ENCODE data around the gene RADIL. TPM values are rescaled to one million over a fixed set of nuclear protein-coding genes. Genes with fewer than 3 reads are reported as not detected.
A peak's percentile ranks its signal among the peaks of the same experiment; 100 is the strongest.

RADIL gene
- polyA plus RNA-seq, 6 donors from 2014 or later, result 0.04 TPM; not detected in 5

GRCh38 chr7:4876586-4876985, 6.9 kb downstream of the RADIL start:
- no peak for ATAC-seq (ENCODE audit: low read depth in 2 of 2)
- Mint-ChIP-seq H3K4me1 (peaks cover 0 to 3% (median 0%) of the 10 kb centered on the region in 3 donors), H3K9me3 (no peaks in the 10 kb centered on the region), H3K4me3 (no peak overlapping the region), H3K27me3 (peaks cover 5 to 44% (median 32%) of the 10 kb centered on the region in 3 donors), H3K36me3 (no peaks in the 10 kb centered on the region), H3K27ac (no peak overlapping the region)
- DNase-seq, result no peak

DNA sequence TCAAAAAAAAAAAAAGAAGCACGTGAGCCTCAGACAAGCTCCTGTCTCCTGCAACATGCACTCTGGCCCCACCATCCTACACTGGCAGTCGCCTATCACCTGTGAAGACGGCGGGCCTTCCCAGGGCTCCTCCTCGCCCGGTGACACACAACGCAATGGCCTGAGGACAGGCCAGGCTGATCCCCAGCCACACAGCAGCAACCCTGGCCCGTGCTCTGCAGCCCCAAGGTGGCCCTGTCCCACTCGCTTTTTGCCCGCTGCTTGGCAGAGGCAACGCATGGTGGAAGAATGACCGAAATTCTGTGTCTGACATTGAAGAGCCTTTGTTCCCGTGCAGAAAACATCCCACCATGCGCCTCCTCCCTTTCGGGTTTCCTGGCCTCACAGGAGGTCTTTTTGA, 8.1 kb downstream of the RADIL start:
- H3K4me3 Mint-ChIP-seq, result no peak overlapping the region
- no peaks in the 10 kb centered on the region for H3K9me3 Mint-ChIP-seq
- peaks cover 9 to 52% (median 39%) of the 10 kb centered on the region in 3 donors for H3K27me3 Mint-ChIP-seq
- H3K27ac Mint-ChIP-seq, result no peak overlapping the region
- DNase-seq, result no peak
- no peak for ATAC-seq (ENCODE audit: low read depth in 2 of 2)
- H3K4me1 Mint-ChIP-seq, result peaks cover 0 to under 1% (median 0%) of the 10 kb centered on the region in 3 donors
- H3K36me3 Mint-ChIP-seq, result no peaks in the 10 kb centered on the region

- Mint-ChIP-seq H3K4me1 (no peaks in the 10 kb centered on the region), H3K27me3 (peaks cover 11 to 43% (median 42%) of the 10 kb centered on the region in 3 donors), H3K4me3 (no peak overlapping the region), H3K9me3 (peaks cover 0 to 4% (median 0%) of the 10 kb centered on the region in 7 donors), H3K36me3 (no peaks in the 10 kb centered on the region), H3K27ac (no peak overlapping the region)
- ATAC-seq (ENCODE audit: low read depth in 2 of 2) (no peak), DNase-seq (no peak)
These were observed 10.2 kb downstream of the RADIL start for GRCh38 chr7:4873071-4873944.

DNA sequence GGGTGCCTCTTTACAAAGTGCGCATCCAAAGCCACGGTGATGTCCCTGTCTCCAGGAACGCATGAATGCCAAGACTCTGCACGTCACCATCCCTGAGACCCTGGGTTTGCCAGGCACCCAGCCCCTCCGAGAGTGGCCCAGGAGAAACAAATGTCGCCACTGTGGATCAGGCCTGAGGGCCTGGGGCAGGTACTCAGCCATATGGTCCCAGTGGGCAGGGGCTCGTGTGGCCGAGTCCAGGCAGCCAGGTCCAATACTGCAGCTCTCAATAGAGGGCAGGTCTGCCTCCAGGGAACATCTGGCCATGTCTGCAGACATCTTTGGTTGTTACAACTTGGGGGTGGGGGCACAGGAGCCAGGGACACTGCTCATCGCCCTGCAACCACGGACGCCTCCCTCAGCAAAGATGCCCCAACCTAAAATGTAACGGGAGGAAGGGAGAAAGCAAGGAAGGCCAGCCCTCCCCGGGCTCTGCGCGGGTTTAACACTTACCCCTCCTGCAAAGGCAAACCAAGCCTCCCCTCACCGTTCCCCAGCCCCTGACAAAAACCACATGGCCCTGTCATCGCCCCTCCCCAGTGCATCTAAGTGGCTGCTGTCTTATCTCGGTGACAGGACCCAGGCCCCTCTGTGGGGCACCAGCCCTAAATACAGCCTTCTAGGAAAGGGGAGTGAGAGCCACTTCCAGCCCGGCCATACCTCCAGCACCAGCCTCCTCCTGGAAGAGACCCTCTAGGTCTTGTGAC, 11.4 kb downstream of the RADIL start:
- Mint-ChIP-seq H3K4me3 (peak overlapping the region in 1 of 8 donors; percentile 47), H3K36me3 (no peaks in the 10 kb centered on the region), H3K27ac (no peak overlapping the region), H3K4me1 (no peaks in the 10 kb centered on the region), H3K9me3 (peaks cover 0 to 6% (median 0%) of the 10 kb centered on the region in 7 donors), H3K27me3 (peaks cover 11 to 36% (median 32%) of the 10 kb centered on the region in 3 donors)
- DNase-seq, result no peak
- ATAC-seq (ENCODE audit: low read depth in 2 of 2), result no peak

GRCh38 chr7:4871056-4871680, 12.3 kb downstream of the RADIL start:
- no peak for DNase-seq
- Mint-ChIP-seq H3K4me3 (no peak overlapping the region), H3K4me1 (no peaks in the 10 kb centered on the region), H3K27me3 (peaks cover 14 to 36% (median 32%) of the 10 kb centered on the region in 3 donors), H3K27ac (no peak overlapping the region), H3K36me3 (no peaks in the 10 kb centered on the region), H3K9me3 (peaks cover 0 to 6% (median 0%) of the 10 kb centered on the region in 7 donors)
- ATAC-seq (ENCODE audit: low read depth in 2 of 2), result no peak

DNA sequence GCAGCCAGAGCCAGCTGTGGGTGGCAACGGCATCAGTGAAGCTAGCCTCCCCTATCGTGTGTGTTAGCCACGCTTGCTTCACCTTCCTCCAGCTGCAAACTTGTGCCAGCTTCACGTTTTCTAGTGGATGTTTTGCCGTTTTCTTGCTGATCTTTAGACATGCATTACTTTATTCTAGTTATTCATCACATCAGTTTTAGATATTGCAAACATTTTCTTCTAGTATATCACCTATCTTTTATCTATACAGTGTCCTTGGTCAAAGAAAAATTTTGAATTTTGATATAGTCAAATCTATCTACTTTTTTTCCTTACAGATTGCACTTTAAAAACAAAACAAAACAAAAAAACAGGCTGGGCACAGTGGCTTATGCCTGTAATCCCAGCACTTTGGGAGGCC, 15.0 kb downstream of the RADIL start:
- no peaks in the 10 kb centered on the region for H3K4me1 Mint-ChIP-seq
- no peak for ATAC-seq (ENCODE audit: low read depth in 2 of 2)
- H3K4me3 Mint-ChIP-seq, result no peak overlapping the region
- H3K27ac Mint-ChIP-seq, result no peak overlapping the region
- peaks cover 27 to 54% (median 54%) of the 10 kb centered on the region in 3 donors for H3K27me3 Mint-ChIP-seq
- DNase-seq, result no peak
- peaks cover 1 to 14% of the 10 kb centered on the region in 2 donors for H3K36me3 Mint-ChIP-seq
- H3K9me3 Mint-ChIP-seq, result peaks cover 0 to 16% (median 6%) of the 10 kb centered on the region in 7 donors

DNA sequence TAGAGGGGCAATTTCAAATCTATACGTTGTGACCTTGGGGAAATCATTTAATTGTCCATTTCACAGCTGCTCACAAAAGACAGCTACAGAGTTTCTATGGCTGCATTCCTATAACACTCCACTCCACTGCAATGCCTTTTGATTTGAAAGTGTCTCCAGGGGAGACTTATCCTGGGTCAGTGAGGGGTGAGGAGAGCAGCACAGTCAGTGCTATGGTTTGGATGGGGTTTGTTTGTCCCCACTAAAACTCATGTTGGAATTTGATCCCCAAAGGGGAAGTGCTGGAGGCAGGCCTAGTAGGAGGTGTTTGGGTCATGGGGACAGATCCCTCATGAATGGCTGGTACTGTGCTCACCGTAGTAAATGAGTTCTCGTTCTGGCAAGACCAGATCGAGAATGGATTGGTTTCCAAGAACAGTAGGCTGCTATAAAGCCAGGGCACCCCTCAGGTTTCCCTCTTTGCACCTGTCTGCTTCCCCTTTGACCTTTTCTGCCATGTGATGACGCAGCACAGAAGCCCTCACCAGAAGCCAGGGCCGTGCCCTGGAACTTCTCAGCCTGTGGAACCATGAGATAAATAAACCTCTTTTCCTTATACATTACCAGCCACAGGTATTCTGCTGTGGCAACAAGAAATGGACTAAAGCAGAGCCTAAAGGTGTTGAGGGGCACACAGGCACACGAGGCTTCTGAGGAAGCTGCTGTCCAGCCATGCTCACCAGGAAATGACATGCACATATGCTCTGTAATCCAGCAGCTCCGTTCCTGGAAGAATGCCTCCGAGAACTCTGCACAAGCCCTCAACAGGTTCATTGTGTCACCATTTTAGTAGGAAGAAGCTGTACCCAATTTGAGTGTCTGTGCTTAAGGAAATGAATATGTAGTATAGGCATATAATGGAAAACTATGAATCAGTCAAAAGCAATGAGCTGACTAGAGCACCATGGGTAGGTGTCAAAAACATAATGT, 16.7 kb downstream of the RADIL start:
- Mint-ChIP-seq H3K4me1 (peaks cover 0 to 4% (median 0%) of the 10 kb centered on the region in 3 donors), H3K27me3 (peaks cover 33 to 55% (median 55%) of the 10 kb centered on the region in 3 donors), H3K27ac (no peak overlapping the region), H3K4me3 (no peak overlapping the region), H3K36me3 (peaks cover 6 to 30% of the 10 kb centered on the region in 2 donors), H3K9me3 (peaks cover 3 to 23% (median 13%) of the 10 kb centered on the region in 7 donors)
- no peak for ATAC-seq (ENCODE audit: low read depth in 2 of 2)
- DNase-seq, result no peak

GRCh38 chr7:4862156-4862555, 21.4 kb downstream of the RADIL start:
- peaks cover 10 to 38% of the 10 kb centered on the region in 2 donors for H3K36me3 Mint-ChIP-seq
- H3K9me3 Mint-ChIP-seq, result peaks cover 0 to 28% (median 15%) of the 10 kb centered on the region in 7 donors
- DNase-seq (no peak), ATAC-seq (ENCODE audit: low read depth in 2 of 2) (no peak)
- peak overlapping the region in 2 of 6 donors; percentile 53 to 83 for H3K27ac Mint-ChIP-seq
- peaks cover 37 to 49% (median 46%) of the 10 kb centered on the region in 3 donors for H3K27me3 Mint-ChIP-seq
- peak overlapping the region; percentile 60 to 89 (median 70) for H3K4me3 Mint-ChIP-seq
- peaks cover 0 to 4% (median 4%) of the 10 kb centered on the region in 3 donors for H3K4me1 Mint-ChIP-seq

- Mint-ChIP-seq H3K27ac (peak within 1 kb of the TSS in 3 of 6 donors; percentile 53 to 88 (median 61)), H3K9me3 (peaks cover 0 to 28% (median 15%) of the 10 kb centered on the region in 7 donors), H3K4me1 (peaks cover 0 to 4% (median 4%) of the 10 kb centered on the region in 3 donors), H3K27me3 (peaks cover 40 to 49% (median 48%) of the 10 kb centered on the region in 3 donors), H3K4me3 (peak within 1 kb of the TSS; percentile 60 to 89 (median 70)), H3K36me3 (peaks cover 10 to 38% of the 10 kb centered on the region in 2 donors)
- peak; percentile 21 for DNase-seq
- ATAC-seq (ENCODE audit: low read depth in 2 of 2), result peak; percentile 76
These were observed 21.8 kb downstream of the RADIL start, which contains the start of gene PAPOLB for GRCh38 chr7:4861673-4862072. PAPOLB (minus strand) TSS chr7:4862030; CDS start chr7:4861810, 220 bp downstream.

DNA sequence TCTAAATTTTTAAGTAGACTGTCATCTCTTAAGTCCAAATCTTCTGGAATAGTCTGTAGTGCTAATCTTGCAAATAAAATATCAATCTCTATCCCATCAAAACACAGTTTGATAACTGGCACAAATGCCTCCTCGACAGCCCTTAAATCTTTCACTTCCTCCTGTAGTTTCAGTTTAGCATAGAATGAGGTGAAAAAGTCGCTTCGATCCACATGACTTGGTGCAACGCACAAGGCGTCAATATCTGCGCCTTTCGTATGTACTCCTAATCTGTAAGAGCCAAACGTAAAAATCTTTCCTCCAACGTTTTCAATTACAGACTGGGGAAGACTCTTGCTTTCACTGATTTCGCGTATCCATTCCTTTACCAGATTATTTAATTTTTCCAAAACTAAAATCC, 22.3 kb downstream of the RADIL start:
- peaks cover 0 to 4% (median 4%) of the 10 kb centered on the region in 3 donors for H3K4me1 Mint-ChIP-seq
- peak overlapping the region; percentile 56 to 89 (median 69) for H3K4me3 Mint-ChIP-seq
- peaks cover 41 to 49% (median 48%) of the 10 kb centered on the region in 3 donors for H3K27me3 Mint-ChIP-seq

GRCh38 chr7:4857189-4857588, 26.3 kb downstream of the RADIL start:
- H3K4me1 Mint-ChIP-seq, result peaks cover 0 to 4% (median 4%) of the 10 kb centered on the region in 3 donors
- no peak for DNase-seq
- peak overlapping the region in 1 of 6 donors; percentile 8 for H3K27ac Mint-ChIP-seq
- peaks cover 0 to 12% (median 5%) of the 10 kb centered on the region in 7 donors for H3K9me3 Mint-ChIP-seq
- H3K36me3 Mint-ChIP-seq, result peaks cover 4 to 12% of the 10 kb centered on the region in 2 donors
- H3K4me3 Mint-ChIP-seq, result no peak overlapping the region
- peaks cover 12 to 25% (median 23%) of the 10 kb centered on the region in 3 donors for H3K27me3 Mint-ChIP-seq
- ATAC-seq (ENCODE audit: low read depth in 2 of 2), result no peak

More for the DNA sequence above, 22.3 kb downstream of the RADIL start:
- DNase-seq, result peak; percentile 6
- H3K9me3 Mint-ChIP-seq, result peaks cover 0 to 28% (median 15%) of the 10 kb centered on the region in 7 donors
- peak overlapping the region in 3 of 6 donors; percentile 53 to 88 (median 61) for H3K27ac Mint-ChIP-seq
- H3K36me3 Mint-ChIP-seq, result peaks cover 10 to 38% of the 10 kb centered on the region in 2 donors
- ATAC-seq (ENCODE audit: low read depth in 2 of 2), result peak; percentile 77 to 83
